HEK293T (cell line): ENCODE measurements around the gene CNN3.

ENCODE experiments used
- BHLHE40 ChIP-seq: fragments of 450-650 bp; IDR thresholded peaks from 2 replicates; pipeline ENCODE4 v1.6.1; 2016; ENCODE audit warnings: mild to moderate bottlenecking, moderate library complexity, borderline replicate concordance
- ELF4 ChIP-seq: fragments of 450-650 bp; IDR thresholded peaks from 2 replicates; pipeline ENCODE4 v1.6.1; 2017; ENCODE audit warnings: antibody characterized with exemption
- FOXA1 ChIP-seq: fragments of 450-650 bp; IDR thresholded peaks from 2 replicates; pipeline ENCODE4 v1.6.1; 2016; ENCODE audit warnings: mild to moderate bottlenecking
- FOXK2 ChIP-seq: fragments of 450-650 bp; IDR thresholded peaks from 2 replicates; pipeline ENCODE4 v1.6.1; 2016; ENCODE audit warnings: mild to moderate bottlenecking
- FOXM1 ChIP-seq: fragments of 450-650 bp; IDR thresholded peaks from 2 replicates; pipeline ENCODE4 v1.6.1; 2017; ENCODE audit warnings: mild to moderate bottlenecking, borderline replicate concordance
- NFRKB ChIP-seq: fragments of 450-650 bp; IDR thresholded peaks from 2 replicates; pipeline ENCODE4 v1.6.1; 2016; ENCODE audit warnings: mild to moderate bottlenecking, moderate library complexity
- SUZ12 ChIP-seq: fragments of 450-650 bp; IDR thresholded peaks from 2 replicates; pipeline ENCODE4 v1.6.1; 2016; ENCODE audit warnings: mild to moderate bottlenecking
- TARDBP ChIP-seq: fragments of 450-650 bp; IDR thresholded peaks from 2 replicates; pipeline ENCODE4 v1.6.1; 2016
- ZNF384 ChIP-seq: fragments of 450-650 bp; IDR thresholded peaks from 2 replicates; pipeline ENCODE4 v1.6.1; 2016
- TF ChIP-seq, protein P1 (sequence below): fragments of 450-650 bp; IDR thresholded peaks from 2 replicates; pipeline ENCODE4 v1.6.1; 2016

DNA sequence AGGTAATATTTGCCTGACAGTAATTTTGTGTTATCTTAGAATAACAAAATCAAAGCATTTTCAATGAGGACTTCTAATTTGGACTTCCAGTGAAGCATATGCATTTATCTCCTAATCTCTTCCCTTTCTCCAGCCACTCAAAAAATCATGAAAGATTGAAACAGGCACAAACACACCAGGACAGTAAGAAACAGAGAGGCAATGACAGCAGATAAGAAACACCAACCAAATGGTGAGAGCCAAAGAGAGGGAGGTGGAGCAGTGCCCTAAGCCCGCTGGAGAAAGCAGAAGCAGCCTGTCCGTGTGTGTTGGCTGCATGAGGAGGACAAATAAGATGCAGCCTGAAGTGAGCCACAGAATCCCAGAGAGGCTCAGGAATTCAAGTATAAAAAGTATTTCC is 67.7 kb downstream of the CNN3 start:
- TF ChIP-seq, protein P1, sequence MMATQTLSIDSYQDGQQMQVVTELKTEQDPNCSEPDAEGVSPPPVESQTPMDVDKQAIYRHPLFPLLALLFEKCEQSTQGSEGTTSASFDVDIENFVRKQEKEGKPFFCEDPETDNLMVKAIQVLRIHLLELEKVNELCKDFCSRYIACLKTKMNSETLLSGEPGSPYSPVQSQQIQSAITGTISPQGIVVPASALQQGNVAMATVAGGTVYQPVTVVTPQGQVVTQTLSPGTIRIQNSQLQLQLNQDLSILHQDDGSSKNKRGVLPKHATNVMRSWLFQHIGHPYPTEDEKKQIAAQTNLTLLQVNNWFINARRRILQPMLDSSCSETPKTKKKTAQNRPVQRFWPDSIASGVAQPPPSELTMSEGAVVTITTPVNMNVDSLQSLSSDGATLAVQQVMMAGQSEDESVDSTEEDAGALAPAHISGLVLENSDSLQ, result no peak
- TF ChIP-seq NFRKB (no peak), ELF4 (no peak), ZNF384 (no peak), FOXM1 (no peak), SUZ12 (no peak), TARDBP (no peak), FOXA1 (no peak), FOXK2 (no peak), BHLHE40 (no peak)
